Lung (tissue), 12 donors: ENCODE results near the gene NXPH3. TPM values are rescaled to one million over a fixed set of nuclear protein-coding genes. Genes with fewer than 3 reads are reported as not detected.

ENCODE experiments used
- ATAC-seq: fragments of 200-7000 bp; cut with Tn5 transposase; one replicate; pipeline ENCODE4 v1.9.1; 2020; ENCODE audit warnings: moderate number of reproducible peaks; ENCODE audit not compliant: insufficient read depth, low FRiP score
- DNase-seq, 3 donors: peaks; one replicate each; pipeline ENCODE4 v3.0.0-alpha.2; 2013 to 2017
- H3K27ac ChIP-seq, 2 donors: one replicate each; pipeline ENCODE4 v1.5.1; 2013; ENCODE audit warnings: mild to moderate bottlenecking in 2 of 2, moderate library complexity in 2 of 2, control low read depth in 1 of 2, inconsistent platforms in 1 of 2, low read depth in 1 of 2, low read length in 1 of 2
- H3K27me3 ChIP-seq, 3 donors: one replicate each; pipeline ENCODE4 v1.5.1; 2013; ENCODE audit warnings: low read length in 2 of 3; ENCODE audit not compliant: control insufficient read depth in 3 of 3, insufficient read depth in 3 of 3
- H3K36me3 ChIP-seq, 4 donors: one replicate each; pipeline ENCODE4 v1.5.1; 2013; ENCODE audit warnings: low read length in 4 of 4, mild to moderate bottlenecking in 1 of 4, moderate library complexity in 1 of 4; ENCODE audit not compliant: control insufficient read depth in 4 of 4, insufficient read depth in 4 of 4
- H3K4me1 ChIP-seq, 5 donors: one replicate each; pipeline ENCODE4 v1.5.1; 2013; ENCODE audit warnings: low read length in 5 of 5, mild to moderate bottlenecking in 2 of 5, moderate library complexity in 1 of 5; ENCODE audit not compliant: control insufficient read depth in 5 of 5, insufficient read depth in 5 of 5
- H3K4me3 ChIP-seq: one replicate; pipeline ENCODE4 v1.5.1; 2013; ENCODE audit warnings: mild to moderate bottlenecking, control low read depth, moderate library complexity
- H3K9ac ChIP-seq, 2 donors: one replicate each; pipeline ENCODE4 v1.5.1; 2013; ENCODE audit warnings: low read length in 2 of 2, control low read depth in 1 of 2; ENCODE audit not compliant: insufficient read depth in 1 of 2
- H3K9me3 ChIP-seq, 4 donors: one replicate each; pipeline ENCODE4 v1.5.1; 2013; ENCODE audit warnings: low read length in 3 of 4, mild to moderate bottlenecking in 1 of 4, moderate library complexity in 1 of 4; ENCODE audit not compliant: control insufficient read depth in 4 of 4, insufficient read depth in 3 of 4
- CTCF ChIP-seq: IDR thresholded peaks from 2 replicates; pipeline ENCODE4 v1.5.1; 2012; ENCODE audit warnings: mild to moderate bottlenecking; ENCODE audit errors: control extremely low read depth, extremely low read depth
- WGBS, 2 donors: extraction: QIAGEN DNeasy Blood & Tissue Kit; methylation state at CpG; one replicate each; pipeline ENCODE4 v1.1.7; 2013; 5-methylcytosine and 5-hydroxymethylcytosine counted together
- polyA plus RNA-seq, 2 donors: library from polyadenylated mRNA; stranded (reverse); fragments of 200-250 nt; gene quantifications; one replicate each; pipeline ENCODE4 v1.2.1, GENCODE V29; 2013
- total RNA-seq, 2 donors: library from RNA; depleted of rRNA in 1 of 2; stranded (reverse); fragments of >200 nt in 1 of 2; gene quantifications; one replicate each; pipeline ENCODE4 v1.2.1, GENCODE V29; 2014 to 2021
- donor health status: control.
- donor health status: control.
- donor health status: Bipolar disorder and iron deficiency.
- donor health status: healthy.
- donor health status: DM: yes; HTN: yes; CAD: no.

The NXPH3 gene
- total and polyA plus RNA-seq, 4 donors = 1.1 to 3.1 (median 2.0) TPM

GRCh38 chr17:49573510-49574322 is 2.0 kb upstream of the NXPH3 start:
- Histone ChIP-seq H3K9ac (no peak overlapping the region), H3K9me3 (peaks cover 0 to 2% (median 0%) of the 10 kb centered on the region in 4 donors), H3K4me1 (peaks cover 0 to 11% (median 4%) of the 10 kb centered on the region in 5 donors), H3K36me3 (no peaks in the 10 kb centered on the region), H3K27me3 (peaks cover 0 to 35% (median 18%) of the 10 kb centered on the region in 3 donors), H3K27ac (peak overlapping the region in 1 of 2 donors; percentile 31), H3K4me3 (no peak overlapping the region)
- WGBS, 2 donors = 55 to 75% methylated on average over 15 of the region's 15 CpGs
- ATAC-seq (no peak), DNase-seq (no peak)
- TF ChIP-seq CTCF = no peak

- H3K9me3 ChIP-seq = peaks cover 0 to 2% (median 0%) of the 10 kb centered on the region in 4 donors
- H3K36me3 ChIP-seq = no peaks in the 10 kb centered on the region
- peak in 1 of 3 donors; percentile 28 for DNase-seq
- ATAC-seq = no peak
- 64 to 75% methylated on average over 13 of the region's 13 CpGs for WGBS, 2 donors
- TF ChIP-seq CTCF = no peak
- peaks cover 0 to 35% (median 18%) of the 10 kb centered on the region in 3 donors for H3K27me3 ChIP-seq
- peaks cover 0 to 11% (median 4%) of the 10 kb centered on the region in 5 donors for H3K4me1 ChIP-seq
- no peak overlapping the region for H3K4me3 ChIP-seq
- peak overlapping the region in 1 of 2 donors; percentile 31 for H3K27ac ChIP-seq
- no peak overlapping the region for H3K9ac ChIP-seq
These were observed 1.3 kb upstream of the NXPH3 start for GRCh38 chr17:49574323-49574781.

- H3K4me1 ChIP-seq = peaks cover 0 to 11% (median 4%) of the 10 kb centered on the region in 5 donors
- no peak overlapping the region for H3K9ac ChIP-seq
- ATAC-seq = no peak
These were observed 559 bp upstream of the NXPH3 start for GRCh38 chr17:49574945-49575678.

More at GRCh38 chr17:49574945-49575678, 559 bp upstream of the NXPH3 start:
- WGBS, 2 donors = 12 to 26% methylated on average over 13 to 29 of the region's 29 CpGs
- Histone ChIP-seq H3K27ac (peak overlapping the region in 1 of 2 donors; percentile 23), H3K36me3 (no peaks in the 10 kb centered on the region), H3K27me3 (peaks cover 0 to 35% (median 18%) of the 10 kb centered on the region in 3 donors), H3K4me3 (no peak overlapping the region), H3K9me3 (peaks cover 0 to 2% (median 0%) of the 10 kb centered on the region in 4 donors)
- TF ChIP-seq CTCF = no peak
- DNase-seq = no peak
